Limb (tissue), 2 donors: Measurements from ENCODE around the gene MBNL1.

Experiments
- DNase-seq, 2 donors: peaks; one replicate each; pipeline ENCODE4 v3.0.0-alpha.2; 2016; ENCODE audit errors: extremely low spot score in 2 of 2

Gene MBNL1

DNA sequence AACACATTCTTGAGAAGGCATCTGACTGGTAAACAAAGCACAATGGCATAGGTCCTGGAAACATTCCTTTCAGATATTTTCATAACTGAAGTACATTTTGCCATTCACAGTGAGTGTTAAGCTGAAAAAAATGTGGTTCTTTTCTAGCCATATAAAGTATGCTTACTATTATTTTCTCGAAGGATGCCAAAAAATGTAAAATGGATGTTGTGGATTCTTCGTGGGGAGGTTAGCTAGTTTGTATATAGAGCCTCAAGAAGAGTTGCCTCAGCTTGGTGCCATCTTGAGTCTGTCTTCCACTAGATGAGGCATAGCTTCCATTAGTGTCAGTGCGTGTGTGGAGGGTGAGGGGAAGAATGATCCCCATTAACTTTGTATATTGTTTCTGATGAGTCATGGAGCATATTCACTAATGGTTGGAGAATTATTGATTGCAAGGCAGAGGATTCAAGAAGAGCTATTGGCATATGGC, 4.1 kb downstream of the MBNL1 start:
- DNase-seq: no peak

DNA sequence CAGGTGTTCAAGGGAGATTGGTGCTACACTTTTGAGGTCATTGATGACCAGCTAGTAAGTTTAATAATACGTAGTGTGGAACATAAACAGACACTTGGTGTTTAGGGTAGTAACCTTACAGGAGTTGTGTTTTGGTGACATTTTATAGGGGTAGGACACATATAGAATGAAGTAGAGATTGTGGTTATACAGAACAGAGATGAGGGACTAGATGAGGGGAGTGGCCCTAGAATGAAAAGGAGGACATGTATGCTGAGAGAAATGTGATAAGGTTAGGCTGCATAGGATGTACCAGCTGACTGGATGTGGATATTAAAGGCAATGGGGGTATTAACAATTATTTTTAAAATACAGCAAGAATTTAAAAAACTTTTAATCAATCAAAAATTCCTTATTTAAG, 8.0 kb downstream of the MBNL1 start:
- no peak for DNase-seq

DNA sequence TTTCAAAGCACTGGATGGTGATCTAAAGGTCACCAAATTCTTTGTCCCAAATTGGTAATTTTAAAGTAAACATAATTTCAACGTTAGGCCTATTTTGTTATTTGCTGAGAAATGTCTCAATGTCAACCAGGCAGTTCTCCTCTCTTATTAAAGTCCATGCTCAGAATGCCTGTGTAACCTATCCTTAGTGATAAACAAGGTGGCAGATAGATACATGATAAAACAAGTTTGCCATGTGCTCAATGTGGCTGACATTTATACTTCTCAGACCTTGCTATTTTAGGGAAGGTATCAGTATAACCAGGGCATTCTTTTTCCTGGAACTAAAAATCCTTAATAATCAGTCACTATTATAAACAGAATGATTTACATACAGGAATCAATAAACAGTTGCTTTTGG, 8.5 kb downstream of the MBNL1 start:
- DNase-seq: no peak

DNA sequence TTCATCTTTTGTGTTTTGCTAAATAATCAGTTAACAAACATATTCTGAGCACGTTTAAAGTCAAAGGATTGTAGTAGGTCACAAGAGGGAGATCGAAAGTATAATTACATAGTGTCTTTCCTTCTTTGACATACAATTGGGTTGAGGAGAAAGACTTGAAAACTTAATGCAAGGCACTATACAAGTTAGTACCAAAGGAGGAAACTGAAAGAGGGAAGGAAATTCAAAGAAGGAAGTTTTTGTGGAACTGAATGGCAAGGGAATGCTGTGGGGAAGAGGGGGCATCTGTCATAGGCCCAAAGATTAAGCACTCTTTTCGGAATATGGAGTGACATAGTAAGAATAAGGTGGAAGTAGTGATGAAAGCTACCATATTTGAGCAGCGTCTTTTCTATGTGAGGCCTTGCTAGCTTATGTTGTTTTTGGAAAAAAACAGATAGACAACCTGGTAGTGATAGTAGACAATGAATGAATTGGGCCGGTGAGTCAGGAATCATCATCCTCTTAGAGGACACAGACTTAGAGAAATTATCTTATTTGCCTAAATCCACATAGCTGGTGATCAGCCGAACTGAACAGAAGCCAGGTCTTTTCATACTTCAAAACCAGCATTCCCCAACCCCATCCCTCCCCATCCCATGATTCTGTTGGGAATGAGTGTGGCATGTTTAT, 10.2 kb downstream of the MBNL1 start:
- DNase-seq: no peak

DNA sequence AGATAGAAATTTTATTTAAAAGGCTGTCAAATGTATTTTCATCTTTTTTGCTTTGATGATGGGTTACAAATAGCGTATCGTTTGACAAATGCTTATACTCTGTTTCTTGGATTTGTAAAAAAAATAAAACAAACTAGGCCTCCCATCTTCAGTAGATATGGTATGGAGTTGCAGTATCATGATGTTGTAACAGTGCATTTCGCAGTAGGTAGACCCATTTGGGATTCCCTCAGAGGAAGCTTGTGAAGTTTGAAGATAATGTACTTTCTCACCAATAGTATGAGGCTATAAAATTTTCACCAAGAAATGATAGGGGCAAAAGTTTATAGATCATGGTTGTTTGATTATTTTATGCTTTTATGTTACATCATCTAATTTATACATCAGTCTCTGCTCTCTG, 10.8 kb downstream of the MBNL1 start:
- DNase-seq: no peak

DNA sequence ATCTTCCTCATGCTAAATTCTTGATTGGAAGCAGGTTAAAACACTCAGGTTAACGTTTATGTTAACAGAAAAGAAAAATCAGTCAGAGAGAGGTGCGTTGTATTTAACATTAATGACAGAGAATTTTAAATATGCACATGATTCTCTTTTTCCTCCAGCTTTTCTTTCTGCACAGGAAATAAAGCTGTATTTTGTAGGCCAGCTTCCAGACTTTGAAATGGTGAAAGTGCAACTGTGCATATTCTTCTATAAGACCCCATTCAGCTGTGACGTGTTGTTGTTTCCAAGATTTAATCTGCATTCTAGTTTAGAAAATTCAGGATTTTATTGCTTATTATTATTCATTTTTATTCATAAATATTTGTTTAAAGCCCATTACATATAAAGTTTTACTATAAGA, 11.8 kb downstream of the MBNL1 start:
- DNase-seq: no peak

DNA sequence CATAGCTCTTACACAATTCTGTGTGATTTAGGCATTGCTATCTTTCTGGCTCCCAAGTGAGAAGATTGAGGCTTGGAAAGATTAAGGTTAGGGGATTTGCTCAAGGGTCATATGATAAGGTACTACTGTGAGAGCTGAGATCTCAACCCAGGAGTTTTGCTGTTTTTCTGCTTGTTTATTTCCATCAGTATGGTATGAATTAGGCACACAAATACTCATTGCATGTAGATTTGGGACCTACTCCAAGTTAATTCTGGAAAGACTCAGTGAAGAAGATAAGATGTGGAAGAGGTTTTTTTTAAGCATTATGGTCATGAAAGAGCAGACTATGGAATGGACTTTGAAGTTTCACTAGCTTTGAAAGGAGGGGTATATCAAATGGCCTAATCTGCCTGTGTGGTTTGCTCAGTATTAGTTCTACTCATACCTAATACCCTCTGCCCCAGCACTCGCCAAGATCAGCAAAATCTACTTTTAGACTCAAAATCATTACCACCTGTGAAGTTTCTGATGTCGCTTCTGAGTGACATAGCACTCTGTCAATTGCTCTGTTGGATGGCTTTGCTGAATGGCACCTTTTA, 12.5 kb downstream of the MBNL1 start:
- DNase-seq: no peak

DNA sequence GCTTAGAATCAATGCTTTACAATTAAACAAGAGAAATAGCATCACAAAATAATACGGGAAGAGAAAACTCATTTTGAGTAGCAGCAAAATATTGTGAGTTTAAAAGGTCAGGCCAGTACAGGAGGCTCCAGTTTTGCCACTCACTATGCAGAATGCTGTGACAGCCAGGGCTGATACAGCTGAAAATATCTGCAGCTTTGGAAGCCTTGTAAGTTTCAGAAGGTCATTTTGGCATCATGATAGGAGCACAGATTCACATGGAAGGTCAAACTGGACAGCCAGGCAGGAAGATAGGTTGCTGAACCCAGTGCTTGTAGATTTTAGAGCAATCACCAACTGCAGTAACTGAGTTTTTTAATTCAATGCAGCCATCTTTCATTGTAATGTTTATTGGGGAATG, 14.1 kb downstream of the MBNL1 start:
- DNase-seq: no peak

DNA sequence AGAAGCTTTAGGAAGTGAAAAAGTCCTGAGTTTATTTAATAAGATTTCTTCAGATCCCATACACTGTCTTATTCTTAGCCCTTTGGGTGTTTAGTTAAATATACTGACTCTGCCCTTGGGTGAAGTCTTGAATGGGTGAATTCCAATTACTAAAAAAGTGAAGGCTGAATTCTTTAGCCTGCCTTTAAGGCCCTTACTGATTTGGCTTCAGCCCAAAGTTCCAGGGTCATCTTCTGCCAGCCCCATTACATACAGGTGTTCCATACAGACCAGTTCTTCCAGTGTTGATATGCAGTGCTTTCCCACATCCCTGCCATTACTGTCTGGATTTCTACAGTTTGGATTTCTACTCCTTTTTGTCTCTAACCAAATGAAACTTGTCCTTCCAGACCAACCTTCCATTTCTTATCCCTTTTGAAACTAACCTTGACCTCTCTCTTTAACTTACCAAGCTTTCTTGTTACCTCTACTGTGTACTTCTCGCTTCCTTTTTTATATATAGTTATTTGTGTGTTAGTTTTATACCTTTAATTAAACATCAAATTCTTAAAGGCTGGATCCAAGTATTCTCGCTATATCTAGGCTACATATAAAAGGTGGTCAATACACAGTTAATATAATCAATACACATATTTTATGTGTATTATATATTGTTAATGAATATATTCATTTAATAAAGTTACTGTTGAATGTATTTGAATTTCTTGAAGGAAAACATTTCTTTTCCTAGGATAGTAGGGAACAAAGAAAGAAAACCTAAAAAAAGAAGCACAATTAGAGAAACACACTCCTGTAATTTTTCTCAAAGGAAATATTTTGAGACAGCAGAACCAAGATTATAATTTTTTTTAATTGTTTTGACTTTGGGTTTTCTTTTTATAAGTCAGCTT, 15.0 kb downstream of the MBNL1 start:
- DNase-seq: no peak

DNA sequence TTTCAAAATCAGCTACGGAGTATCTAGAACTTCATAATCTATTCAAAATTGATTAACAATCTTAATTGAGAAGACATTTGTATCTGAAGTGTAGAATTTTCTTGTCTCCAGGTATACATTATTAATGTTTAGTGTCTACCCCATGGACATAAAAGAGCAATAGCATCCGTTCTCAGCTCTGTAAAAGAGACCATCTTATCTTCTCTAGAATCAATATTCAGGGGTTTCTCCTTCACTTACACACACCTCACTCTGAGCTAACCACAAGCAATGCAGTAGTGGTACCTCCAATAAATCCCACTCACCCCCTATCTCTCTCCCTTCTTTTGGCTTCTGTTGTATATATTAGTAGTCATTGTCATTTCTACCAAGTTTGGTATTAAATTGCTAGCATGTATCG, 16.2 kb downstream of the MBNL1 start:
- DNase-seq: no peak

DNA sequence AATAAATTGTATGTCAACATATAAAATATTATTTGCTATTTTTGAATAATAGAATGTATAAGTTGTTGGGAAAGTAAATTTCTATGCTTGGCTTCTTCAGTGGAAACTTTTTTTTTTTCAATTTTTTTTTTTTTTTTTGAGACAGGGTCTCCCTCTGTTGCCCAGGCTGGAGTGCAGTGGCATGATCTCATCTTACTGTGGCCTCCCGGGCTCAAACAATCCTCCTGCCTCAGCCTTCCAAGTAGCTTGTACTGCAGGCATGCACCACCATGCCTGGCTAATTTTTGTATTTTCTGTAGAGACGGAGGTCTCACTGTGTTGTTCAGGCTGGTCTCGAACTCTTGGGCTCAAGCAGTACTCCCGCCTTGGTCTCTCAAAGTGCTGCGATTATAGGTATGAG, 16.8 kb downstream of the MBNL1 start:
- no peak for DNase-seq

DNA sequence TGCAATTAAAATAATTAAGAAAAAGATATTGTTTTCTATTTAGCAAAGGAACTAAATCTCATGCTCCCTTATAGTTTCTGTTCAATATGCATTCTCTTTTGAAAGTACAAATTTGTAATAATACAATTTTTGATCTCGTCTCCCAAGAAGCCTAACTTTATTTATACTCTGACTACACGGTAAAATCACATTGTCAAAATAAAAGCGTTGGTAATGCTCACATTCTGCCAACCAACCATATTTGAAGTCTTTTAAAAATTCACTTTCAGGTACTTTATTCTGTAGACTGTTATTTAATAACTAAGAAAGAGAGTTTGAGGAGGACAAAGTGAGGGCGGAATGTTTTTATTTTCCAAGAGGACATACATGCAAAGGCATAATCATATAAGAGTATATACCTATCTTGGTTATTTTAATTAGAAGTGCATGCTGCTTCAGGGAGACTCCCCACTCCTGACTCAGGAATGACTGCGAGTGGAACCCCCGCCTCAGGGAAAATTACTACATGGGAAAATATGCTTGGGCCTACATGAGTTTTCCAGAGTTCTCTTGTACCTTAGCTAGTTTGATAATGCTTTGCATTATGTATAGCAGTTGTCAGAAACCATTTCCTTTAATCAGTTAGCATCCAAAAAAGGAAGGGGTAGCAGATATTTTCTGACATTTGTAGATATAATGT, 19.3 kb downstream of the MBNL1 start:
- no peak for DNase-seq

DNA sequence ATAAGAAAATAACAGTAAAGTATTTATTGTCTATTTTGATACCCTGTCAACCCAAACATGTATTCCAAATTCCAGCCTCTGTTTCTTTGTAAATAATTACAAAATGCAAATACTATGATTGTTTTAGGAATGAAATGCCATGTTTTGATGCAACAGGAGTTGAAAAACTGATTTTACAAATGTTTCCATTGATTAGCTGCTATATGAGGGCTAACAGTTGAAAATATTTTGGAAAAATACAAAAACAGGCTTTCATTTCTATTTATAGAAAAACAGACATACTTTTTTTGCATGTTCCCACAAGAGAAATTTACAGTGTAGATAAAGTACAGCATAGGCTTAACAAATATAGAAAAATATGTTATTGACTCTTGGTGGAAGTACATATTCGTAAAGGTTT, 20.0 kb downstream of the MBNL1 start:
- no peak for DNase-seq

DNA sequence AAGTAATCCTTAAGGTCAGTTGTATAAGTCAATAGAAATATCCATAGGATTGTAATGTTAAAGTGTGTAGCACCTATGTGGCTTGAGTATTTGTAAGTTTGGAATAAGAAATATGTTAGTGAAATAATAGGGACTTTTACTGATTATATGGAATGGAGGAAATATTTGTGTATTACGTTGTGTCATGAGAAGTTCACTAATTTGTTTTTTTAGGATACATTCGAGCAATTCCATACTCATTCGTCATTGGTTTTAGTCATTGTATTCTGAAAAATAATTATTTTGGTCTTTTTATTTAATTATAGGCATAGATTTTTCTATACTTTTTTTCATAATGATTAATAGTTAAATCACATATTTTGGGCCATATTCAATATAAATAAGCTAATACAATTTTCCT, 21.0 kb downstream of the MBNL1 start:
- no peak for DNase-seq

DNA sequence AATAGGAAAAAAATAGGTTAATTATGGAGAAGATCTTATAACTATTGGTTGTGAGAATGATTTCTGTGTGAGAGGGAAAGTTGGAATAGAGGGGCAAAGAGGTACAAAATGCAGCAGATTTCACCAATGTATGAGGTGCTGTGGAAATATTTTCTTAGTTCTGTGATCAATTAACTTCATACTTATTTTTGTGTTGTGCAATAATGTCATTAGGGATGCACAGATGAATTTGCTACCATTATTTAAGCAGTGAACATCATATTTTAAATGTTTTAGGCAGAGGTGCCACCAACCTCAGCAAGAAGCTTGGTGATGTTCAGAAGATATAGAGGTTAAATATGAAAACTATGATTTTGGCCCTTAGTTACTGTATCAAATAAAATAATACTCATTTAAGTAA, 21.6 kb downstream of the MBNL1 start:
- no peak for DNase-seq

DNA sequence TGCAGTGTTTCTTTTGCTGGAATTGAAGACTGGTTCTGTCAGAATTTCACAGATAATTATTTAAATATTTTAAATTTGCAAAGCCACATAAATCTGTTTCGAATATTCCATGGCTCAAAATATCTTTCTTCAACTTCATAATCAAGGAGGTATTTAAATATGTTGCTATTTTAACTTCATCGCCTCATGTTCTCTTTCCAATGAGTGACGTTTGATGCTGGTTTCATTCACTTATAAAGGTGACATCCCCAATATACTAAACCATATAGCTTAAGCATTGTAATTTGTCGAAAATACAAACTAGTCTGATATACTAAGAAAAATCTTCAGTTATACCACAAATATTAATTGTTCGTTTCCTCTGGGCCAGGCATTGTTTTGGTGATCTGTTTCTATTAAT, 22.5 kb downstream of the MBNL1 start:
- no peak for DNase-seq

DNA sequence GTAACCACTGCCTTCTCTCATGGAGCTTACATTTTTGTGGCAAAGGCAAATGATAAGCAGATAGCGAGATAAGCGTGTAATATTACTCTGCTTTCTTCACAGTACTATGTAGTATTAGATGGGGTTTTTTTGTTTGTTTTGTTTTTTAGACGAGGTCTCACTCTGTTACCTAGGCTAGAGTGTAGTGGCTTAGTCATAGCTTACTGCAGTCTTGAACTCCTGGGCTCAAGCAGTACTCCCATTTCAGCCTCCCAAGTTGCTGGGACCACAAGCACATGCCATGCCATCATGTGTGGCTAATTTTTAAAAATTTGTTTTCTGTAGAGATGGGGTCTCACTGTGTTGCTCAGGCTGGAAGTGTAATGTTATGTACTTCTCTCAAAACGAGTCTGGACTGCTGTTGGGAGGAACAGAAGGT, 22.9 kb downstream of the MBNL1 start:
- DNase-seq: no peak

DNA sequence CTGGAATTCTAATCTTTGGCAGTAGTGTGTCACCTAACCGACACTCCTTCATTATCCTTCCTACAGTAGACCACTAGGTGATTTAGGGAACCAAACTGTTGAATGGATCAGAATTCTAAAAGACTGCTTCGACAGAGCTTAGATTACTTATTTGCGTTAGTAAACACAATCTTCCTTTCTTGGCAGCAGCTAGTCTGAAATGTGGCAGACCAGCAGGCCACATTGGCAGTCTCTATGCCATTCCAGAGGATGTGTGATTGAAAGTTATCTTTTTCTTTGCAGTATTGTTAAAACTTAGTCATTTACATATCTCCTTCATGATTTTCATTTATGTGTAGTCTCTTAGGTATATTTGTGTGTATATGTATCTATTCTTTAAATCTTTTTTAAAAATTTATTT, 23.6 kb downstream of the MBNL1 start:
- DNase-seq: no peak

DNA sequence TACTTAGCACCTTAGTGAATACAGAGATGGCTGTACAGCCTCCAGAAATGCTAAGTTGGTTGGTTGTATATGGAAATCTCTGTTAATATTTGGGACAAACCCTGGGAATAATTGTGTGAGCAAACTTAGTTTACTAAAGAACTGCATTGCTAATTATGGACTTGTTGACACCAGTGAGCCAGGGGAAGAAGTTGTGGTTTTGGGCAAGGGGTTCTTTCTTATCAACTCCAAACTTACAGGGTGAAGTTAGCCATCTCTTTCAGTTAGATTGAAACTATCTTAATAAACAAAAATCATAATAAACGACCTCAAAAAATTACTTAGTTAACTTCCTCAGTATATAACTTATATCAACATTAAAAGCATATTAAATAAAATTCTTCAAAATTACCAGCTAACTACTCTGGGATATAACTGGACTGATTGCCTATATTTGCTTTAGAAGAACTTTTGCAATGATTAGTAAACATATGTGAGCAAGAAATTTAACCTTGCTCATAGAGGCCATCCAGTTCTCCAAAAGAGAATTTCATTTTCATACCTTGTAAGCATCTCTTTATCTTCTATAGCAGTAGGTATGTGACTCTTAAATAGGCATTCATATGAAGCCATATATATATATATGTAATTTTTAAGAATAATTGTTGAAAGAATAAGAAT, 24.7 kb downstream of the MBNL1 start:
- no peak for DNase-seq

DNA sequence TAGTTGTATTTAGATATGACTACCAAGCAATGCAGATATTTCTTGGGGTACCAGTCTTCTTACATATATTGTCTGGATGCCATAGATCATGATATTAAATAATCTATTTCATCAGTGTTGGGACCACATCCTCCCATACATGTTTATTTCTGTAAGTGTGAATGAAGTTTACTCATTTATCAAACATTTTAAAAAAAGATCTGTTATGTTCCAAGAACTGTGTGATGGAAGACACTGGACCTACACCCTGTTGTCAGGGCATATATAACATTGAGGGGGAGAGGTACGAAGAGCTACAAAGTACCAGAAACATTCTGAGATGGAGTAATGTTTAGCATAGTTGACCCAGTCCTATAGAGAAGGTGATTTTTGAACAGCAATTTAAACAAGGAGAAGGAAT, 26.6 kb downstream of the MBNL1 start:
- DNase-seq: no peak

DNA sequence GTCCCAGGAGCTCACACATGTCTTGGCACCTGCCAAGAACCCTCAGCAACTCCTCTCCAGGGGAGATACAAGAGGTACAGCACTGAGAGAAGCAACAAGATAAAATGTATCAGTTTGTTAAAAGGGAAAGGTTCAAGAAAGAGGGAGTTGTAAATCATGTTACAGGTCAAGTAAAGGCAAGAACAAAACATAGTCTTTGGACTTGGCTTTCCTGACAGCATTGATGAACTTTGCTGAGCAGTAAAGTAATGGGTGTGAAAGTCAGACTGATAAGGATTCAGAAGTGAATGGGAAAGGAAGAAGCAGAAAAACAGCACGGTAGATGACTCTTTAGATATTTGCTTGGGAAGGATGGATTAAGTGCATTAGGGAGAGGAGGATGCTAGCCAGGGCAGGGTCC, 27.1 kb downstream of the MBNL1 start:
- DNase-seq: no peak

DNA sequence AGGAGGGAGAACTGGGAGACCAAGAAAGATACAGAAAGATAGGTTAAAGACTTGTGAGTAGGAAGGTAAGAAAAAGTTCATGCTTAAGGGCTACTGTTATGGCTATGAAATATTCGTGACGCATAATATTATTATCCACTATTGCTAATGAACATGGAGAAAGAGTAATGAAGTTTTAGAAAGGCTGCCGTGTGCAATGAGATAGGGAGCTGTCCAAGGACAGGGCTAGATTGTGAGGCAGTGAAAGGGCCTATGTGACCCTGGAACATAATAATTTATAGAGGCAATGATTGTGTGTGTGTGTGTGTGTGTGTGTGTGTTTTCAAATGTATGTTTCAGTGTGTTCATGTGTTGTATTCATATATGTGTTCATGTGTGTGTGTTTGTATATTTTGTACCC, 27.7 kb downstream of the MBNL1 start:
- DNase-seq: no peak
